Mucosa of stomach (tissue), 1 donor: ENCODE results near the gene CNOT8.
A peak's percentile ranks its signal among the peaks of the same experiment; 100 is the strongest.

Experiments used
- H3K27me3 ChIP-seq: one replicate; pipeline ENCODE4 v1.7.0; 2013; ENCODE audit warnings: mild to moderate bottlenecking, low read length; ENCODE audit not compliant: control insufficient read depth, insufficient read depth
- H3K36me3 ChIP-seq: one replicate; pipeline ENCODE4 v1.7.0; 2013; ENCODE audit warnings: low read length; ENCODE audit not compliant: control insufficient read depth, insufficient read depth
- H3K4me1 ChIP-seq: one replicate; pipeline ENCODE4 v1.7.0; 2013; ENCODE audit warnings: mild to moderate bottlenecking, low read length; ENCODE audit not compliant: control insufficient read depth, insufficient read depth
- H3K4me3 ChIP-seq: one replicate; pipeline ENCODE4 v1.7.0; 2013; ENCODE audit warnings: low read length
- H3K9ac ChIP-seq: one replicate; pipeline ENCODE4 v1.7.0; 2013; ENCODE audit warnings: mild to moderate bottlenecking, low read length, moderate library complexity
- H3K9me3 ChIP-seq: one replicate; pipeline ENCODE4 v1.7.0; 2013; ENCODE audit warnings: mild to moderate bottlenecking, low read length, moderate library complexity; ENCODE audit not compliant: control insufficient read depth
- donor health status: Pancreatic carcinoma.

The CNOT8 gene

DNA sequence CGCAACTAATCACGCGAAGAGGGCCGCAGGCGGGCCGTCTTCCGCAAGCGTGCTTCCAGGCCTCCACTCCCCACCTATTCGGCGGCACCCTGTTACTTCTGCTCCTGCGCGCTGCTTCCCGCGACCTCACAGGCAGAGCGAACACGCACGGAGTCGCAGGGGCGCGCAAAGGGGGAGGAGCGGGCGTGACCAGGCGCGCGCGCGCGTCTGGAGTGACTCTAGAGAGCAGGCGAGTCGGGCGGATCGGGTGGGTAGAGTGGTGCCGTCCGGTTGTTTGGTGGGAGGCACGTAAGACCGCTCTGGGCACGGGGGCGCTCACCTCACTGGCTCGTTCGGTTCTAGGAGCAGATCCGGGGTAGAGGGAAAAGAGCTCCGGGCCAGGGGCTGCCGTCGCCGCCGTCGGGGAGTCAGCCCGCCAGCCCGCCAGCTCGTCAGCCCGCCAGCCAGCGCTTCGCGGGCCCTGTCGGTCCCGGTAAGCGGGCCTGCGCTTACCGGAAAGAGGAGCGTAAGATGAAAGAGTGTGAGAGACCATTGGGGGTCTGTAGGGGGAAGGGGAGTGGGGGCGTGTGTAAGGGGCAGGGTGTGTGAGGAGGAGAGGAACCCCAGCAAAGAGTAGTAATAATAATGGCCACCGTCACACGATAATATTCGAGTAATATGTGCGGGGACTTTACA, at the start of gene CNOT8:
Gene CNOT8, plus strand, starts transcription at position 331 of the 675 bp plus-strand sequence. CDS start 4,652 bp downstream, outside the sequence.
- no peaks in the 10 kb centered on the region for H3K36me3 ChIP-seq
- peaks cover 20% of the 10 kb centered on the region for H3K4me1 ChIP-seq
- H3K4me3 ChIP-seq = peak within 1 kb of the TSS; percentile 97
- H3K27me3 ChIP-seq = no peaks in the 10 kb centered on the region
- H3K9ac ChIP-seq = peak within 1 kb of the TSS; percentile 91
- no peaks in the 10 kb centered on the region for H3K9me3 ChIP-seq

DNA sequence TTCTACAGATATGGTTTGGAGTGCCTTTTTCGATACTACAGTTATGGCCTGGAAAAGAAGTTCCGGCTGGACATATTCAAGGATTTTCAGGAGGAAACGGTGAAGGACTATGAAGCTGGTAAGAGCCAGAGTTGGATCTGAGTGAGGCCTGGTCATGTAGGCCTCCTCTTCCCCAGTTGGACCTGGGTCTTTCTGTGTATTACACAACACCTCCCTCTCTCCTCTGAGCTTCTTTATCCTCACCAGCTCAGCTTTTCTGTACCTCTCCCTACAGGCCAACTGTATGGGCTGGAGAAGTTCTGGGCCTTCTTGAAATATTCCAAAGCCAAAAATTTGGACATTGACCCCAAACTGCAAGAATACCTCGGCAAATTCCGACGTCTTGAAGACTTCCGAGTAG, 47.2 kb upstream of the CNOT8 start:
- H3K9ac ChIP-seq = no peak overlapping the region
- peaks cover 19% of the 10 kb centered on the region for H3K36me3 ChIP-seq
- no peak overlapping the region for H3K4me3 ChIP-seq
- H3K4me1 ChIP-seq = no peaks in the 10 kb centered on the region
- no peaks in the 10 kb centered on the region for H3K27me3 ChIP-seq
- no peaks in the 10 kb centered on the region for H3K9me3 ChIP-seq

DNA sequence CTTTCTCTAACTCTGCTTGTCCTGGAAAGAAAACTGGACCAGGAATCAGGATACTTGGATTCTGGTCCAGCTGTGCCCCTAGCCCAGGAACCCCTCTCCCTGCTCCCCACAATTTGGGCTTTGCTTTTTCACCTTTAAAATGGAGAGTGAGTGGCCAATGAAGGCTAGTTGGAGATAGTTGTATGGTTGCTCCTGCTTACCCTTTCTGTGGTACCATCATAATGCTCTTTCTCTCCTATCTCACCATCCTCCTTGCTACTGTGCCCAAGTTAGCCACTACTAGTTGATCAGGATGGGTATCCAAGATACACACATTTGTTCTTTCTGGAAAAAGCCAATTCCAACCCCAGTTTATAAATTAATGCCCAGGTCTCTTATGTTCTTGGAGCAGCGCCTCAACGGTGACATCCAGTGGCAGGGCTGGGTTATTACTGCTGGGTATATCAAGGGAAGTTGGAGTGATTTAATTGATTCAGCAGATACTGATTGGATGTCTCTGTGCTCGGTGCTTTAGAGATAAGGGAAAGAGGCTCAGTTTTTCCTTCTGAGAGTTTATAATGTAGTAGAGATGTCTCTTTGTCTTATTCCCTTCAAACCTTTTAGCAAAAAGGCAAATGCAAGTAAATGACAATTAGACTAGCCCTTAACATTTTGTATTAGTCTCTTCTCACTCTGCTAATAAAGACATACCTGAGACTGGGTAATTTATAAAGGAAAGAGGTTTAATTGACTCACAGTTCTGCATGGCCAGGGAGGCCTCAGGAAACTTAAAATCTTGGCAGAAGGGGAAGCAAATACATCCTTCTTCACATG, 46.6 kb upstream of the CNOT8 start:
- Histone ChIP-seq H3K27me3 (no peaks in the 10 kb centered on the region), H3K9ac (no peak overlapping the region), H3K4me1 (no peaks in the 10 kb centered on the region), H3K9me3 (no peaks in the 10 kb centered on the region), H3K36me3 (peaks cover 24% of the 10 kb centered on the region), H3K4me3 (no peak overlapping the region)

DNA sequence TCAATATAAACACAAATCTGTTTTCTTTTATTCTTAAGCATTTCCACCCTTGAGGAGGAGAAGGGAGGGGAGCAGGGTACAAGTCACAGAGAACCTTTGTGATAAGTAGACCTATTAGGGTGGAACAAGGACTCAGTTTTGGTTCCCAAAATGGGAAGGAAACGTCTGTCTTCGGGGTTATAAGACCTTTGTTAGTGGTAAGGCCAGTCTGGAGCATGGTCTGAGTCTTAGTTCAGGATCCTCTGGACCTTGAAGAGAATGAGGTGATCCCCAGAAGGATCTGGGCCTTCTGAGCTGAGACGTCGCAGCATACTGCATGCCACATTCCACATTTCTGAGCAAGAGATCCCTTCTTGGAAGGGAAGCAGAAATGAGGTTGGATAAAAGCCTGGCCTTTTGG, 45.3 kb upstream of the CNOT8 start:
- no peaks in the 10 kb centered on the region for H3K4me1 ChIP-seq
- H3K9me3 ChIP-seq = no peaks in the 10 kb centered on the region
- H3K4me3 ChIP-seq = no peak overlapping the region
- H3K27me3 ChIP-seq = no peaks in the 10 kb centered on the region
- no peak overlapping the region for H3K9ac ChIP-seq
- H3K36me3 ChIP-seq = peaks cover 26% of the 10 kb centered on the region

DNA sequence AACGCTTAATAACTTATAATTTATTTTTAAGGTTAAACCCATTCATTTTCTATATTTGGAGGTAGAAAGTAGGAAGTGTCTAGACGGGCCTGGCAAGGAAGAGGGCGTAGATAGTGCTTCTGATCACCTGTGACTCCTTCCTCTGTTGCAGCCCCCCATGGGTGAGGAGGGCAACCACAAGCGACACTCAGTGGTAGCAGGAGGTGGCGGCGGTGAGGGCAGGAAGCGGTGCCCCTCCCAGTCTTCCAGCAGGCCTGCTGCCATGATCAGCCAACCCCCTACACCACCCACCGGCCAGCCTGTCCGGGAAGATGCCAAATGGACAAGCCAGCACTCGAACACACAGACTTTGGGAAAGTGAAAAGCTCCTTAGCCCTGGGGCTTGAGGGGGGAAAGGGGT, 44.7 kb upstream of the CNOT8 start:
- Histone ChIP-seq H3K27me3 (no peaks in the 10 kb centered on the region), H3K9me3 (no peaks in the 10 kb centered on the region), H3K4me3 (no peak overlapping the region), H3K36me3 (peaks cover 26% of the 10 kb centered on the region), H3K4me1 (no peaks in the 10 kb centered on the region), H3K9ac (no peak overlapping the region)

DNA sequence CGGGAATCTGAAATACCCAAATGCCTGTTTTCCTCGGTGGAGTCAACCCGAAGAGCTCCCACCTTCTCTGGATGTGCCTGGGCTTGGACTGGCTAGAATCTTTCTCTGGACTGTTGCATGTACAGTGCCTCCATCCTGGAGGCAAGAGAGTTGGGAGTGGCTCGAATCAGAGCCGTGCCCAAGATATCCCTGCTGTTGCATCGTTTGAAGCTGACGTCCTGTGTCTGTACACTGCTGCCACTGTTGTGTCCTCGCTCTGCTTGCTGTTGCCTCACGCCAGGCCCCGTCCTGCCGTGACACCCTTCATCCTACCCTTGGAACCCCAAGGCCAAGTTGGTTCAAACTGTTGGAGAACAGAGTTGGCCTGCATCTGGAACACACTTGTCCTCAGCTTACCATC, 43.4 kb upstream of the CNOT8 start:
- Histone ChIP-seq H3K36me3 (peaks cover 26% of the 10 kb centered on the region), H3K27me3 (no peaks in the 10 kb centered on the region), H3K9ac (no peak overlapping the region), H3K4me1 (no peaks in the 10 kb centered on the region), H3K4me3 (no peak overlapping the region), H3K9me3 (no peaks in the 10 kb centered on the region)

DNA sequence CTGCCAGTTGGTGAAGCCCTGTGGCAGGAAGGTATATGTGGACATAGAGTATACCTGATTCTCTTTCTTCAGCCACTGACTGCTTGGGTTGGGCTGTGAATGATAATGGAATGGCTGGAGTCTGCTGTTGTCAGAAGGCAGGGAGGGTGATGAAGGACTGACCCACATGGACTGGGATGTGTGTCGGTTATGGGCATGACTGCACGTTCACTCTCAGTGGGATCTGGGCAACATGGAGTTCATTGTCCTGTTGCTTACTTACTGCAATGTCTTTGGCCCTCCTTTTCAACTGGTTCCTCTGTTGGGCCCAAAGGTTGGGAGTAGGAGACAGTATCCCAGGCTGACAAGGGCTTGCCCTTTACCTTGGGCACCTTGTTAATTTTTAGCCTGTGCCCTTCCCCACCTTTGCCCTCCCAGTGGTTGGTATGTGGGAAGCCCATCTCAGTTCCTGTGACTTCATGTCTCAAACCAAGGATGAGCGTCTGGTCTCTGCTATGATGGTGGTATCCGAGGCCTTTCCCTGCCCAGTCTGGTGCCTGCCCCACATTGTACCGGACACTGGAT, 42.7 kb upstream of the CNOT8 start:
- Histone ChIP-seq H3K9me3 (no peaks in the 10 kb centered on the region), H3K36me3 (peaks cover 26% of the 10 kb centered on the region), H3K4me1 (no peaks in the 10 kb centered on the region), H3K9ac (no peak overlapping the region), H3K4me3 (no peak overlapping the region), H3K27me3 (no peaks in the 10 kb centered on the region)

DNA sequence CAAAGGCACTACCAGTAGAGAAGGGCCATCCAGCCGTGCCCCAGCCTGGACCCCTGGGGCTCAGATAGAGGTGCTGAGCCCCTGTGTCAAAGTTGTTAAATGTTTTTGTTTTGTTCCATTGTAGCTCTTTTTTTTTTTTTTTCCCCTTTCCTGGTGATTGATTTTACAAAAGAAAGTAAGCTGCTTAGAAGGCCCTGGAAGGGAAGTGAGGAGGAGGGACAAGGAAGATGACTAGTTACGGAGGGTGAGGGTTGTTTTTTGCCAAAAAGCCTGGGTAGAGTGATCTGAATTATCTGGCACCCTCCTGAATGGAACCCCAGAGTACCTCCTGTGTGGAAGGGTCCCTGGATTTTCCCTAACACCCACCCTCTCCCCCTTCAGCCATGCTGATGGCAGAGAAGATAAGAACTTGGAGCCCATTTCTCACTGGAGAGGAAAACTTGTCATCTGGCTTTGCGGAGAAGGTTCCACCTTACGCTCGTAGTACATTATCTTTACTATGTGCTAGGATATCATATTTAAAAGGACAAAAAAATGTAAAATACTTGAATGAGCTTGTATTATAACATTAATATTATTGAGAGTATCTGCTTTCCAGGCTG, 41.4 kb upstream of the CNOT8 start:
- H3K27me3 ChIP-seq = no peaks in the 10 kb centered on the region
- H3K4me1 ChIP-seq = no peaks in the 10 kb centered on the region
- H3K4me3 ChIP-seq = no peak overlapping the region
- H3K9ac ChIP-seq = no peak overlapping the region
- H3K9me3 ChIP-seq = no peaks in the 10 kb centered on the region
- H3K36me3 ChIP-seq = peaks cover 19% of the 10 kb centered on the region

DNA sequence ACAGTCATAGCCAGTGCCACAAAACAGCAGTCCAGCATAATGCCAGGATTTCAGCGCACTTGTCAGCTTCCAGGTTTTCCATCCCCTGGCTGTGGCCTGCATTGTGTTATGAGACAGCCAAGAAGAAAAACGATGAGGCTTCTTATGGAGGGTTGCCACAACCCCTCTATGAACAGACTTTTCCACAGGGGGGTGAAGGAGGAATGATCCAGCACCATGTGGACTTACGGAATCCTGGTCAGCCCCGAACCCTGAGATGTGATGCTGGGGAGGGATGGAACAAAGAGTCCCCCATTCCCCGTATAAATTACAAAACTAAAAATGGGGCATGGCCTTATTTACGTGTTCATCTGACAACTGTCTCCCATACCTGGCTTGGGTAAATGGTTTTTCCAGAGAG, 40.6 kb upstream of the CNOT8 start:
- Histone ChIP-seq H3K27me3 (no peaks in the 10 kb centered on the region), H3K9ac (no peak overlapping the region), H3K4me1 (no peaks in the 10 kb centered on the region), H3K9me3 (no peaks in the 10 kb centered on the region), H3K4me3 (no peak overlapping the region), H3K36me3 (peaks cover 19% of the 10 kb centered on the region)

DNA sequence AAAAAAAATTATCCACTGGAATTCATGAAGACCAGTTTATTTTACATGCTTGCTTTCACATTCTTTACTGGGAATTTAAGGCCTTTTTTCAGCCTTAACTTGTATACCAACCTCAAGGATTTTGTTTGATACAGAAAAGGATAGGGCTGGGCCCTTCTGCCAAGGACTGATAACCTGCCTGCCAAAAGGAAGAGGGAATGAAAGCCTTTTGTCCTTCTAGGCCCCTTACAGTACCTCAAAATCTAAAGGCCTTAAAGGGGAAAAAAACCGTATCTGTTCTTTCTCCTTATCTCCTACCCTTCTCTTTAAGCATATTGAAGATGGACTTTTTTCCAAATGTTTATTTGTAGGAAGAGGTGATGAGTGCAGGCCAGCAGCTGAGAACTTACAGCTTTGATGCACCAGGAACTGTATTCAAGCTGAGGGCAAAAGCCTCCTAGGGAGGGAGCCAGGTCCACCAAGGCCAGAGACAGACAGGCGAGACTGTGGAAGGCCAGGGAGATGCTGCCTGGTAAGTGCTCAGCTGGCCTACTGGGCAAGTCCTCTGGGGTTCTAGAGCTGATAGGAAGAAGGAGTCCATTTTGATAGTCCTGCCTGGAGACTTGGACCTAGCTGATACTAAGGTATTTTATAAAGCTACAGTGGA, 39.8 kb upstream of the CNOT8 start:
- no peaks in the 10 kb centered on the region for H3K27me3 ChIP-seq
- no peaks in the 10 kb centered on the region for H3K9me3 ChIP-seq
- H3K4me3 ChIP-seq = no peak overlapping the region
- H3K4me1 ChIP-seq = no peaks in the 10 kb centered on the region
- H3K9ac ChIP-seq = no peak overlapping the region
- peaks cover 19% of the 10 kb centered on the region for H3K36me3 ChIP-seq

DNA sequence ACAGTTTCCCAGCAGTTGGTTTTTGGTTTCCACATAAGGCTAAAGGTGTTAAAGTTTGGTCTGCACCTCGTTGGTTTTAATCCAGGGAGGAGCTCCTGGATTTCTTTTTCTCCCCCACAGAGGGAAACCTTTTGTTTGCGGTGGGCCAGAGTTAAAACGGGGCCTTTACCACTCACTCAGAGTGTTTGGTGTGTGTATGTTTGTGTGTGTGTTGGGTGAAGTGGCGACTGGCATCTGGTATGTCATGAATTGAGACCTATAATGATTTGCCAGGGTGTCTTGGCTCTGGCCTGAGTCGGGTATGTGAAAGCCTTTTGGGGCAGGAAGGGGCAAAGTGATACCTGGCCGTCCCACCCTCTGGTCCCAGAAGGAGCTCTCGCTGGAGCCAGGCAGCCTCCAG, 38.9 kb upstream of the CNOT8 start:
- H3K36me3 ChIP-seq = peaks cover 19% of the 10 kb centered on the region
- H3K4me1 ChIP-seq = no peaks in the 10 kb centered on the region
- no peaks in the 10 kb centered on the region for H3K9me3 ChIP-seq
- H3K27me3 ChIP-seq = no peaks in the 10 kb centered on the region
- H3K9ac ChIP-seq = no peak overlapping the region
- H3K4me3 ChIP-seq = no peak overlapping the region
